Panc1 (cell line): ENCODE results near the gene GAL3ST3. TPM values are rescaled to one million over a fixed set of nuclear protein-coding genes. Genes with fewer than 3 reads are reported as not detected.
A peak's percentile ranks its signal among the peaks of the same experiment; 100 is the strongest.

Source experiments
- ATAC-seq: fragments of 200-7000 bp; cut with Tn5 transposase; 2 replicates; pipeline ENCODE4 v1.9.1; 2020; ENCODE audit warnings: mild to moderate bottlenecking, moderate library complexity
- BruUV-seq: library from RNA; stranded (reverse); fragments of 400-500 nt; replicated peaks from 2 replicates; lab custom pipeline; 2021; lab: Mats Ljungman, UMichigan
- CTCF ChIA-PET: fragments of 300-600 bp; sonication (Branson Sonifier 250); formaldehyde crosslinking; loops from one replicate; lab custom pipeline; 2022; ENCODE audit warnings: antibody characterized with exemption; lab: Charles Lee
- POLR2A ChIA-PET: fragments of 300-600 bp; sonication (Branson Sonifier 250); formaldehyde crosslinking; loops from one replicate; lab custom pipeline; 2022; ENCODE audit warnings: antibody characterized with exemption; lab: Charles Lee
- DNase-seq: peaks from one replicate; pipeline ENCODE4 v3.0.0-alpha.2; 2010; ENCODE audit warnings: low read depth, low spot score
- H3K27ac ChIP-seq: 2 replicates; pipeline ENCODE4 v1.5.1; 2011; ENCODE audit warnings: mild to moderate bottlenecking, low read length, inconsistent platforms
- H3K27me3 ChIP-seq: fragments of 200-500 bp; sonication (Bioruptor generic); 2 replicates; pipeline ENCODE4 v1.6.0; 2014; ENCODE audit warnings: low read length, inconsistent platforms; ENCODE audit not compliant: control insufficient read depth, insufficient read depth
- H3K36me3 ChIP-seq: fragments of 200-500 bp; sonication (Bioruptor generic); 2 replicates; pipeline ENCODE4 v1.5.1; 2014; ENCODE audit warnings: inconsistent platforms, mild to moderate bottlenecking, low read length, moderate library complexity; ENCODE audit not compliant: control insufficient read depth, insufficient read depth
- H3K4me1 ChIP-seq: 2 replicates; pipeline ENCODE4 v1.5.1; 2011; ENCODE audit warnings: inconsistent platforms, mild to moderate bottlenecking, low read length, moderate library complexity; ENCODE audit not compliant: control insufficient read depth, insufficient read depth
- H3K4me3 ChIP-seq, 2 experiments: 2 replicates each; pipeline ENCODE4 v1.5.1; 2011 to 2012; ENCODE audit warnings: low read depth in 2 of 2, low read length in 2 of 2, mild to moderate bottlenecking in 2 of 2, inconsistent platforms in 1 of 2, moderate library complexity in 1 of 2
- H3K9me3 ChIP-seq: fragments of 200-500 bp; sonication (Bioruptor generic); 2 replicates; pipeline ENCODE4 v1.5.1; 2014; ENCODE audit warnings: low read depth, mild to moderate bottlenecking, inconsistent platforms, low read length, moderate library complexity; ENCODE audit not compliant: control insufficient read depth, insufficient read depth
- CTCF ChIP-seq: fragments of 450-650 bp; IDR thresholded peaks from 2 replicates; pipeline ENCODE4 v1.5.1; 2017; ENCODE audit warnings: mild to moderate bottlenecking
- POLR2AphosphoS5 ChIP-seq: IDR thresholded peaks from 2 replicates; pipeline ENCODE4 v1.6.1; 2012; ENCODE audit warnings: mild to moderate bottlenecking, low read depth, low read length, moderate library complexity
- REST ChIP-seq, 2 experiments: IDR thresholded peaks; 2 replicates each; pipeline ENCODE4 v1.6.1; 2011 to 2012; ENCODE audit warnings: low read depth in 2 of 2, control low read depth in 1 of 2, low read length in 1 of 2, mild to moderate bottlenecking in 1 of 2, moderate library complexity in 1 of 2; ENCODE audit not compliant: insufficient read depth in 1 of 2
- SIN3A ChIP-seq: IDR thresholded peaks from 2 replicates; pipeline ENCODE4 v1.6.1; 2012; ENCODE audit warnings: low read depth, mild to moderate bottlenecking, low read length, moderate library complexity, borderline replicate concordance; ENCODE audit not compliant: insufficient read depth
- TCF7L2 ChIP-seq: IDR thresholded peaks from 2 replicates; pipeline ENCODE4 v1.6.1; 2011; ENCODE audit warnings: mild to moderate bottlenecking, low read depth, low read length, inconsistent platforms
- in situ Hi-C: cut with HindIII; loops from 2 replicates; pipeline ENCODE4 v1.10.0; 2016; ENCODE audit warnings: low sequenced_read_pairs, low pct_unique_long_range_greater_than_20kb
- intact Hi-C: fragments of 100-400 bp; cut with micrococcal nuclease; formaldehyde crosslinking; loops from one replicate; pipeline ENCODE4 v1.10.0; 2022; ENCODE audit not compliant: unreplicated experiment
- total RNA-seq: library from RNA; stranded (reverse); gene quantifications from one replicate; pipeline ENCODE4 v1.2.1, GENCODE V29; 2021; ENCODE audit not compliant: unreplicated experiment

The GAL3ST3 gene
- total RNA-seq, 1 experiment from 2014 or later: not detected

DNA sequence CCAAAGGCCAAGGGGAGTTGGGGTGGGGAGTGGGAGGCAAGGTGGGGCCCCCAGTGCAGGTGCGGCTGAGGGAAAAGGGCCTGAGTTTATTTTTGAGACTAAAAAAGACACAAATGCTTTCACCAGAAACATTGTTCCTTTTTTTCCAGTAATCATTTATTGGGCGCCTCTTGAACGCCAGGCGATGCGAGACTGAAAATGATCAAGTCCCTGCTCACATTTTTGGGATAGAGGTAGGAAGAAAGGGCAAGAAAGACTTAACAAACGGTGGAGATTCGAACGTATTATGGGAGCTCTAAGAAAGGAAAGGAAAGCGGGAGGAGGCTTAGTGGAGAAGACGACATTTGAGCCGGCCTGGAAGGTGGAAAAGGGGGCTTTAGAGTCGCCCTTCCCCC lies 2.4 kb upstream of the GAL3ST3 start:
- peaks cover 18% of the 10 kb centered on the region for H3K36me3 ChIP-seq
- H3K4me1 ChIP-seq: peaks cover 18% of the 10 kb centered on the region
- ChIA-PET POLR2A (interaction anchor here (1.4 kb wide), 1 partner anchor 49 kb away, joined by 9 read pairs; the partner anchor contains the start of gene BANF1), CTCF (interaction anchor here (0.9 kb wide), 1 partner anchor 38 kb away, joined by 3 read pairs; no protein-coding TSS in a partner anchor)
- peak overlapping the region; percentile 98 for H3K27ac ChIP-seq
- intact Hi-C loops: no loop called here
- DNase-seq: no peak
- ATAC-seq: no peak
- TSS peak; percentile 89 for BruUV-seq
- peak overlapping the region; percentile 71 to 99 for H3K4me3 ChIP-seq
- in situ Hi-C loops: no loop called here
- no peaks in the 10 kb centered on the region for H3K9me3 ChIP-seq
- no peak for TF ChIP-seq REST (IDR thresholded peaks at IDR 0.05; ENCODE audit: insufficient read depth in 1 of 2, low read depth in 2 of 2, low read length in 1 of 2)
- no peak for TF ChIP-seq TCF7L2
- no peak for TF ChIP-seq POLR2AphosphoS5
- no peak for TF ChIP-seq SIN3A
- TF ChIP-seq CTCF: no peak
- H3K27me3 ChIP-seq: no peaks in the 10 kb centered on the region

GRCh38 chr11:66050581-66051231 lies 1.7 kb upstream of the GAL3ST3 start:
- intact Hi-C loops: no loop called here
- H3K36me3 ChIP-seq: peaks cover 16% of the 10 kb centered on the region
- H3K9me3 ChIP-seq: no peaks in the 10 kb centered on the region
- no peak for TF ChIP-seq POLR2AphosphoS5
- no peak for TF ChIP-seq REST (IDR thresholded peaks at IDR 0.05; ENCODE audit: insufficient read depth in 1 of 2, low read depth in 2 of 2, low read length in 1 of 2)
- no peak for TF ChIP-seq TCF7L2
- no peak for TF ChIP-seq SIN3A
- no peak for TF ChIP-seq CTCF
- no peaks in the 10 kb centered on the region for H3K27me3 ChIP-seq
- H3K4me1 ChIP-seq: peaks cover 18% of the 10 kb centered on the region
- peak overlapping the region in 1 of 2 experiments; percentile 71; a peak in 2 of 4 replicates for H3K4me3 ChIP-seq
- H3K27ac ChIP-seq: peak overlapping the region; percentile 98
- in situ Hi-C loops: no loop called here
- BruUV-seq: no TSS peak
- ATAC-seq: no peak
- CTCF ChIA-PET: no interaction called here
- POLR2A ChIA-PET: interaction anchor here (0.7 to 1.4 kb wide), 2 partner anchors 48 to 63 kb away, joined by 3 to 9 read pairs; partner anchors contain the start of gene BANF1
- DNase-seq: no peak
